Fibroblast of lung (primary cell): Measurements from ENCODE around the gene S1PR1. TPM values are rescaled to one million over a fixed set of nuclear protein-coding genes. Genes with fewer than 3 reads are reported as not detected.

Source experiments
- DNase-seq, 2 donors: peaks; one replicate each; pipeline versions ENCODE4 v3.0.0 to v3.0.0-alpha.2; 2010; ENCODE audit warnings: low read depth in 2 of 2
- H2AFZ ChIP-seq: 2 replicates; pipeline ENCODE4 v1.5.1; 2012; ENCODE audit warnings: low read length, control low read depth, inconsistent platforms
- H3K27ac ChIP-seq: 2 replicates; pipeline ENCODE4 v1.5.1; 2011; ENCODE audit warnings: low read length, control low read depth; ENCODE audit not compliant: insufficient read depth
- H3K27me3 ChIP-seq: 2 replicates; pipeline ENCODE4 v1.5.1; 2011; ENCODE audit warnings: mild to moderate bottlenecking, low read length; ENCODE audit not compliant: control insufficient read depth, insufficient read depth
- H3K36me3 ChIP-seq: 2 replicates; pipeline ENCODE4 v1.5.1; 2011; ENCODE audit warnings: low read length; ENCODE audit not compliant: control insufficient read depth, insufficient read depth
- H3K4me1 ChIP-seq: 2 replicates; pipeline ENCODE4 v1.5.1; 2011; ENCODE audit warnings: low read length; ENCODE audit not compliant: control insufficient read depth, insufficient read depth; ENCODE audit errors: extremely low read depth
- H3K4me2 ChIP-seq: 2 replicates; pipeline ENCODE4 v1.5.1; 2011; ENCODE audit warnings: low read length, control low read depth; ENCODE audit not compliant: insufficient read depth; ENCODE audit errors: extremely low read depth
- H3K4me3 ChIP-seq, 4 experiments: fragments of 200-600 bp in 1 of 4; sonication (generic) in 1 of 4; replicated peaks in 1 of 4; 2 replicates each; pipeline ENCODE4 v1.5.1; 2011 to 2016; ENCODE audit warnings: low read length in 4 of 4, low read depth in 3 of 4, mild to moderate bottlenecking in 3 of 4, control low read depth in 2 of 4, inconsistent platforms in 1 of 4, mixed read lengths in 1 of 4; ENCODE audit not compliant: insufficient read depth in 1 of 4; ENCODE audit errors: control extremely low read depth in 1 of 4
- H3K79me2 ChIP-seq: 2 replicates; pipeline ENCODE4 v1.5.1; 2012; ENCODE audit warnings: mild to moderate bottlenecking, low read length, inconsistent platforms; ENCODE audit not compliant: control insufficient read depth, insufficient read depth
- H3K9ac ChIP-seq: 2 replicates; pipeline ENCODE4 v1.5.1; 2011; ENCODE audit warnings: mild to moderate bottlenecking, low read length, control low read depth; ENCODE audit not compliant: insufficient read depth
- H3K9me3 ChIP-seq: 2 replicates; pipeline ENCODE4 v1.5.1; 2012; ENCODE audit warnings: low read depth, low read length; ENCODE audit not compliant: control insufficient read depth, insufficient read depth
- H4K20me1 ChIP-seq: 2 replicates; pipeline ENCODE4 v1.5.1; 2011; ENCODE audit warnings: low read length; ENCODE audit not compliant: control insufficient read depth, insufficient read depth; ENCODE audit errors: extremely low read depth
- EZH2 ChIP-seq: IDR thresholded peaks from 2 replicates; pipeline ENCODE4 v1.5.1; 2012; ENCODE audit warnings: low read length, control low read depth, mild to moderate bottlenecking; ENCODE audit errors: missing control alignments
- polyA plus RNA-seq, 2 donors: library from polyadenylated mRNA; depleted of rRNA in 1 of 2; stranded (reverse) in 1 of 2; unstranded in 1 of 2; fragments of >200 nt; gene quantifications; 2 replicates each; pipeline ENCODE4 v1.2.1, GENCODE V29; 2011 to 2012; ENCODE audit warnings: missing spikeins in 1 of 2
- total RNA-seq: library from RNA; depleted of rRNA; stranded (reverse); fragments of >200 nt; gene quantifications from 2 replicates; pipeline ENCODE4 v1.2.1, GENCODE V29; 2014
- TF ChIP-seq, protein P1 (sequence below), 2 donors: IDR thresholded peaks in 1 of 2; conservative IDR thresholded peaks in 1 of 2; 1 replicate in 1 of 2; 2 replicates in 1 of 2; pipeline ENCODE4 v1.5.1; 2011 to 2012; ENCODE audit warnings: low read length in 2 of 2, control low read depth in 1 of 2, inconsistent platforms in 1 of 2, low read depth in 1 of 2, mild to moderate bottlenecking in 1 of 2

Gene S1PR1
- total and polyA plus RNA-seq, 2 donors (not counting 1 experiment from before 2014, with no cell fraction given) = 6.2 to 10.4 TPM

GRCh38 chr1:101264697-101265096 is 27.9 kb downstream of the S1PR1 start:
- no peak for DNase-seq
- H3K27ac ChIP-seq = no peak overlapping the region
- no peaks in the 10 kb centered on the region for H3K27me3 ChIP-seq
- no peak overlapping the region for H3K4me2 ChIP-seq
- H3K4me3 ChIP-seq = no peak overlapping the region
- no peaks in the 10 kb centered on the region for H3K4me1 ChIP-seq
- no peaks in the 10 kb centered on the region for H3K9me3 ChIP-seq
- TF ChIP-seq, protein P1, sequence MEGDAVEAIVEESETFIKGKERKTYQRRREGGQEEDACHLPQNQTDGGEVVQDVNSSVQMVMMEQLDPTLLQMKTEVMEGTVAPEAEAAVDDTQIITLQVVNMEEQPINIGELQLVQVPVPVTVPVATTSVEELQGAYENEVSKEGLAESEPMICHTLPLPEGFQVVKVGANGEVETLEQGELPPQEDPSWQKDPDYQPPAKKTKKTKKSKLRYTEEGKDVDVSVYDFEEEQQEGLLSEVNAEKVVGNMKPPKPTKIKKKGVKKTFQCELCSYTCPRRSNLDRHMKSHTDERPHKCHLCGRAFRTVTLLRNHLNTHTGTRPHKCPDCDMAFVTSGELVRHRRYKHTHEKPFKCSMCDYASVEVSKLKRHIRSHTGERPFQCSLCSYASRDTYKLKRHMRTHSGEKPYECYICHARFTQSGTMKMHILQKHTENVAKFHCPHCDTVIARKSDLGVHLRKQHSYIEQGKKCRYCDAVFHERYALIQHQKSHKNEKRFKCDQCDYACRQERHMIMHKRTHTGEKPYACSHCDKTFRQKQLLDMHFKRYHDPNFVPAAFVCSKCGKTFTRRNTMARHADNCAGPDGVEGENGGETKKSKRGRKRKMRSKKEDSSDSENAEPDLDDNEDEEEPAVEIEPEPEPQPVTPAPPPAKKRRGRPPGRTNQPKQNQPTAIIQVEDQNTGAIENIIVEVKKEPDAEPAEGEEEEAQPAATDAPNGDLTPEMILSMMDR (conservative IDR thresholded peaks at IDR 0.05 in 1 of 2, IDR thresholded peaks at IDR 0.05 in 1 of 2; ENCODE audit: low read depth in 1 of 2, low read length in 2 of 2) = no peak
- TF ChIP-seq EZH2 = no peak
- no peaks in the 10 kb centered on the region for H4K20me1 ChIP-seq
- H3K9ac ChIP-seq = no peak overlapping the region
- no peaks in the 10 kb centered on the region for H3K36me3 ChIP-seq
- no peaks in the 10 kb centered on the region for H3K79me2 ChIP-seq
- no peak overlapping the region for H2AFZ ChIP-seq

DNA sequence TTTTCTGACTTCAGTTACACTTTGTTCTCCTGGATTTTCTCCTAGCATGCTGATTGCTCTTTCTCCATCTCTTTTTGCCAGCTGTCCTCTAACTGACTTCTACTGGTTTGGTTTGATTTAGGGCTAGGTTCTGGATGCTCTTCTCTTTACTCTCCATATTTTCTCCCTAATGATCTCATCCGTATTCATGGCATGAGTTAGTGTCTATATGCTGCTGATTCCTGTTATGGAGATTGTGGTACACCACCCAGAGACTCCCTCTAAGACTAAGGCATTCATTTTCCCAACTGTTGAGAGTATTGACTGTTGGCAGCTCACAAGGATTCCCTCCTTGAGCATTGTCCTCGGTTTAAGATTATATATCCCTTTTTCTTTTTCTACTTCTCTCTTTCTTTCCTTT is 28.9 kb downstream of the S1PR1 start:
- no peak for DNase-seq
- no peaks in the 10 kb centered on the region for H3K27me3 ChIP-seq

DNA sequence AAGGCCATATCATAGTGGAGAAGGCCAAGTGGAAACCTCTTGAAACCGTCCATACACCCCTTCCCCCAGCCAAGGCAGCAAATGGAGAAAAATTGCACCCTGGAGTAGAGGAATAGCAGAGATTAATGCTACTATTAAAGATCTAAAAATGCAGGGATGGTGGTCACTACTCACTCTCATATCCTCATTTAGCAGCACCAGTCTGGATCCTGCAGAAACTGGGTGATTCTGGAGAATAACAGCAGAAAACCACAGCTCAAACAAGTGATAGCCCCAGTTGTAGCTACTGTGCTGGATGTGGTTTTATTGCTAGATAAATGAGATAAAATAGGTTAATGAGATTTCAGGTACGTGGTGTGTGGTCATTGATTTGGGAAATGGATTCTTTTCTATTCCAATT is 30.3 kb downstream of the S1PR1 start:
- H3K4me1 ChIP-seq = no peaks in the 10 kb centered on the region
- H3K4me3 ChIP-seq = no peak overlapping the region
- no peak overlapping the region for H3K27ac ChIP-seq
- TF ChIP-seq EZH2 = no peak
- TF ChIP-seq, protein P1 (conservative IDR thresholded peaks at IDR 0.05 in 1 of 2, IDR thresholded peaks at IDR 0.05 in 1 of 2; ENCODE audit: low read depth in 1 of 2, low read length in 2 of 2) = no peak
- no peak overlapping the region for H3K9ac ChIP-seq
- DNase-seq = no peak
- H3K79me2 ChIP-seq = no peaks in the 10 kb centered on the region
- no peaks in the 10 kb centered on the region for H3K27me3 ChIP-seq
- no peaks in the 10 kb centered on the region for H4K20me1 ChIP-seq
- no peak overlapping the region for H3K4me2 ChIP-seq
- H3K36me3 ChIP-seq = no peaks in the 10 kb centered on the region
- H2AFZ ChIP-seq = no peak overlapping the region
- no peaks in the 10 kb centered on the region for H3K9me3 ChIP-seq

More for the DNA sequence above, 28.9 kb downstream of the S1PR1 start:
- Histone ChIP-seq H3K9me3 (no peaks in the 10 kb centered on the region), H3K4me3 (no peak overlapping the region), H3K79me2 (no peaks in the 10 kb centered on the region), H3K9ac (no peak overlapping the region), H3K27ac (no peak overlapping the region), H3K4me1 (no peaks in the 10 kb centered on the region), H4K20me1 (no peaks in the 10 kb centered on the region), H3K4me2 (no peak overlapping the region), H3K36me3 (no peaks in the 10 kb centered on the region), H2AFZ (no peak overlapping the region)
- TF ChIP-seq, protein P1 (conservative IDR thresholded peaks at IDR 0.05 in 1 of 2, IDR thresholded peaks at IDR 0.05 in 1 of 2; ENCODE audit: low read depth in 1 of 2, low read length in 2 of 2) = no peak
- no peak for TF ChIP-seq EZH2
